GM21526 (cell line): ENCODE data around the gene NPIPA1.
"Not testable (repeated sequence)": the region's sequence is repeated elsewhere in the genome, so short reads cannot be mapped to it uniquely, and the experiment has no call there.

ENCODE experiments used
- ATAC-seq: cut with Tn5 transposase; IDR thresholded peaks from one replicate; pipeline ENCODE4 v1.9.1; 2021; ENCODE audit warnings: moderate library complexity; ENCODE audit not compliant: unreplicated experiment, low FRiP score

Gene NPIPA1

GRCh38 chr16:14937143-14937542 is at the start of gene NPIPA1:
NPIPA1 (plus strand) TSS chr16:14937443; CDS start chr16:14937443, 0 bp downstream.
- not testable (repeated sequence) for ATAC-seq

- not testable (repeated sequence) for ATAC-seq
These were observed 45.1 kb upstream of the NPIPA1 start for GRCh38 chr16:14892111-14892510.

GRCh38 chr16:14895382-14895781 is 41.9 kb upstream of the NPIPA1 start:
- ATAC-seq = not testable (repeated sequence)

GRCh38 chr16:14896023-14896422 is 41.2 kb upstream of the NPIPA1 start:
- not testable (repeated sequence) for ATAC-seq

GRCh38 chr16:14897006-14897664 is 40.1 kb upstream of the NPIPA1 start:
- ATAC-seq = not testable (repeated sequence)

- ATAC-seq = not testable (repeated sequence)
These were observed 39.1 kb upstream of the NPIPA1 start for GRCh38 chr16:14898162-14898561.

GRCh38 chr16:14903191-14903957 is 33.9 kb upstream of the NPIPA1 start:
- ATAC-seq = not testable (repeated sequence)

GRCh38 chr16:14909744-14910143 is 27.5 kb upstream of the NPIPA1 start:
- not testable (repeated sequence) for ATAC-seq

- ATAC-seq = peak; percentile 62
These were observed 26.2 kb upstream of the NPIPA1 start for GRCh38 chr16:14910833-14911629.

- not testable (repeated sequence) for ATAC-seq
These were observed 25.3 kb upstream of the NPIPA1 start for GRCh38 chr16:14911954-14912353.

GRCh38 chr16:14912588-14912987 is 24.7 kb upstream of the NPIPA1 start:
- ATAC-seq = not testable (repeated sequence)

GRCh38 chr16:14918504-14918903 is 18.7 kb upstream of the NPIPA1 start:
- not testable (repeated sequence) for ATAC-seq

- ATAC-seq = not testable (repeated sequence)
These were observed 17.2 kb upstream of the NPIPA1 start for GRCh38 chr16:14919837-14920600.

GRCh38 chr16:14922285-14922684 is 15.0 kb upstream of the NPIPA1 start:
- not testable (repeated sequence) for ATAC-seq

GRCh38 chr16:14922968-14923367 is 14.3 kb upstream of the NPIPA1 start:
- ATAC-seq = not testable (repeated sequence)

- not testable (repeated sequence) for ATAC-seq
These were observed 13.7 kb upstream of the NPIPA1 start for GRCh38 chr16:14923394-14924088.

GRCh38 chr16:14924359-14924758 is 12.9 kb upstream of the NPIPA1 start:
- not testable (repeated sequence) for ATAC-seq

GRCh38 chr16:14924982-14925381 is 12.3 kb upstream of the NPIPA1 start:
- ATAC-seq = not testable (repeated sequence)

GRCh38 chr16:14928064-14928714 is 9.1 kb upstream of the NPIPA1 start:
- ATAC-seq = not testable (repeated sequence)
